ENCODE results near the gene GOLGB1. TPM values are rescaled to one million over a fixed set of nuclear protein-coding genes. Genes with fewer than 3 reads are reported as not detected.
"Not testable (repeated sequence)": the region's sequence is repeated elsewhere in the genome, so short reads cannot be mapped to it uniquely, and the experiment has no call there.

Gene GOLGB1
- total RNA-seq, 2 donors from 2014 or later, result 29.7 to 39.1 TPM

GRCh38 chr3:121690777-121691405 is 58.6 kb downstream of the GOLGB1 start:
- peaks cover 29% of the 10 kb centered on the region for H3K36me3 Mint-ChIP-seq (ENCODE audit: low read depth)
- peaks cover 5% of the 10 kb centered on the region for H3K9me3 Mint-ChIP-seq
- peak; percentile 63 for ATAC-seq (replicated peaks)
- peak overlapping the region; percentile 31 for H3K27ac Mint-ChIP-seq
- H3K27me3 Mint-ChIP-seq, result no peaks in the 10 kb centered on the region
- peaks cover 16% of the 10 kb centered on the region for H3K4me1 Mint-ChIP-seq
- H3K4me3 Mint-ChIP-seq, result no peak overlapping the region

DNA sequence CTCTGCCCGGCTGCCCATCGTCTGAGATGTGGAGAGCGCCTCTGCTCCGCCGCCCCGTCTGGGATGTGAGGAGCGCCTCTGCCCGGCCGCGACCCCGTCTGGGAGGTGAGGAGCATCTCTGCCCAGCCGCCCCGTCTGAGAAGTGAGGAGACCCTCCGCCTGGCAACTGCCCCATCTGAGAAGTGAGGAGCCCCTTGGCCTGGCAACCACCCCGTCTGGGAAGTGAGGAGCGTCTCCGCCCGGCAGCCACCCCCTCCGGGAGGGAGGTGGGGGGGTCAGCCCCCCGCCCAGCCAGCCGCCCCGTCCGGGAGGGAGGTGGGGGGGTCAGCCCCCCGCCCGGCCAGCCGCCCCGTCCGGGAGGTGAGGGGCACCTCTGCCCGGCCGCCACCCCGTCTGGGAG is 60.8 kb downstream of the GOLGB1 start:
- not testable (repeated sequence) for H3K9me3 Mint-ChIP-seq; H3K4me3 Mint-ChIP-seq; H3K27me3 Mint-ChIP-seq; H3K27ac Mint-ChIP-seq; ATAC-seq (replicated peaks)
- H3K4me1 Mint-ChIP-seq, result peaks cover 16% of the 10 kb centered on the region
- H3K36me3 Mint-ChIP-seq (ENCODE audit: low read depth), result peaks cover 44% of the 10 kb centered on the region

DNA sequence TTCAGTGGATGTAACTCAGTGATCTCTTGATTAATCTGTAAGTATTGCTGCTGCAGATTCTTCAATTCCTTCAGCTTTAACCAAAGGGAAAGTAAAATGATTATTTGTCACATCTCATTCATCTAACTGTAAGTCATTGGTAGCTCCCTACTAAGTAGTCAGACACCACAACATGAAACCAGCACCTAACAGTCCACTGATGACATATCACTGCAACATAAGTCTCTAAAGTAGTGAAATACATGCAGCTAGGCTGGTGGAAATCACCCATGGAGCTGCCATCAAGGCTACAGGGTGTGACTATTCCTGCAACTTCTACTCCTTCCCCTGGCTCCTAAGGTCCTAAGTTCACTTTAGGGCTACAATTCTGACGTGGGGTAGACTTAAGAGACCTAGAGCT is 67.7 kb downstream of the GOLGB1 start:
- no peaks in the 10 kb centered on the region for H3K4me1 Mint-ChIP-seq
- H3K27me3 Mint-ChIP-seq, result no peaks in the 10 kb centered on the region
- ATAC-seq (replicated peaks), result peak; percentile 70
- H3K27ac Mint-ChIP-seq, result no peak overlapping the region
- H3K4me3 Mint-ChIP-seq, result no peak overlapping the region
- peaks cover 92% of the 10 kb centered on the region for H3K36me3 Mint-ChIP-seq (ENCODE audit: low read depth)
- peaks cover 5% of the 10 kb centered on the region for H3K9me3 Mint-ChIP-seq

DNA sequence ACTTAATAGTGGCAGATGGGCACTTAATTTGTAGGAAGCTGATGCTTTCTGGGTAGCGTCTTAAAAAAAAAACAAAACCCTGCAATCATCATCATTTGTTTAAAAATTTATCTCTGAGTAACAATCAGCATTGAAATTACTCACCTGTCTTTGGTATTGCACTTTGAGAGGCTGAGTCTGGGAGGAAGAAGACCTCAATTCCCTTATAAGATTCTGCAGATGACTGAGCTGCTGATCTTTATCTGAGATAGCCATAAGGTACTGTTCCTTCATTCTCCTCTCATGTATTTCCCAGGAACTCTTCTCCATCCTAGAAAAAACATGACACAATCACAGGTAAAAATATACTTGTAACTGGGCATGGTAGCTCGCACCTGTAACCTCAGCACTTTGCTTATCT is 72.4 kb downstream of the GOLGB1 start:
- H3K4me1 Mint-ChIP-seq, result no peaks in the 10 kb centered on the region
- H3K27ac Mint-ChIP-seq, result no peak overlapping the region
- no peaks in the 10 kb centered on the region for H3K27me3 Mint-ChIP-seq
- H3K36me3 Mint-ChIP-seq (ENCODE audit: low read depth), result peaks cover 100% of the 10 kb centered on the region
- no peak overlapping the region for H3K4me3 Mint-ChIP-seq
- no peaks in the 10 kb centered on the region for H3K9me3 Mint-ChIP-seq
- no peak for ATAC-seq (replicated peaks)

GRCh38 chr3:121670676-121671075 is 78.9 kb downstream of the GOLGB1 start:
- no peak overlapping the region for H3K4me3 Mint-ChIP-seq
- ATAC-seq (replicated peaks), result no peak
- H3K9me3 Mint-ChIP-seq, result no peaks in the 10 kb centered on the region
- H3K27ac Mint-ChIP-seq, result no peak overlapping the region
- peaks cover 97% of the 10 kb centered on the region for H3K36me3 Mint-ChIP-seq (ENCODE audit: low read depth)
- no peaks in the 10 kb centered on the region for H3K27me3 Mint-ChIP-seq
- H3K4me1 Mint-ChIP-seq, result no peaks in the 10 kb centered on the region

GRCh38 chr3:121667333-121667732 is 82.2 kb downstream of the GOLGB1 start:
- H3K4me1 Mint-ChIP-seq, result no peaks in the 10 kb centered on the region
- H3K9me3 Mint-ChIP-seq, result no peaks in the 10 kb centered on the region
- H3K27ac Mint-ChIP-seq, result no peak overlapping the region
- no peak overlapping the region for H3K4me3 Mint-ChIP-seq
- peaks cover 86% of the 10 kb centered on the region for H3K36me3 Mint-ChIP-seq (ENCODE audit: low read depth)
- ATAC-seq (replicated peaks), result no peak
- H3K27me3 Mint-ChIP-seq, result no peaks in the 10 kb centered on the region

GRCh38 chr3:121665488-121665887 is 84.1 kb downstream of the GOLGB1 start:
- no peak overlapping the region for H3K4me3 Mint-ChIP-seq
- peaks cover 71% of the 10 kb centered on the region for H3K36me3 Mint-ChIP-seq (ENCODE audit: low read depth)
- no peaks in the 10 kb centered on the region for H3K27me3 Mint-ChIP-seq
- no peak overlapping the region for H3K27ac Mint-ChIP-seq
- no peak for ATAC-seq (replicated peaks)
- peaks cover 4% of the 10 kb centered on the region for H3K9me3 Mint-ChIP-seq
- H3K4me1 Mint-ChIP-seq, result peaks cover 6% of the 10 kb centered on the region

DNA sequence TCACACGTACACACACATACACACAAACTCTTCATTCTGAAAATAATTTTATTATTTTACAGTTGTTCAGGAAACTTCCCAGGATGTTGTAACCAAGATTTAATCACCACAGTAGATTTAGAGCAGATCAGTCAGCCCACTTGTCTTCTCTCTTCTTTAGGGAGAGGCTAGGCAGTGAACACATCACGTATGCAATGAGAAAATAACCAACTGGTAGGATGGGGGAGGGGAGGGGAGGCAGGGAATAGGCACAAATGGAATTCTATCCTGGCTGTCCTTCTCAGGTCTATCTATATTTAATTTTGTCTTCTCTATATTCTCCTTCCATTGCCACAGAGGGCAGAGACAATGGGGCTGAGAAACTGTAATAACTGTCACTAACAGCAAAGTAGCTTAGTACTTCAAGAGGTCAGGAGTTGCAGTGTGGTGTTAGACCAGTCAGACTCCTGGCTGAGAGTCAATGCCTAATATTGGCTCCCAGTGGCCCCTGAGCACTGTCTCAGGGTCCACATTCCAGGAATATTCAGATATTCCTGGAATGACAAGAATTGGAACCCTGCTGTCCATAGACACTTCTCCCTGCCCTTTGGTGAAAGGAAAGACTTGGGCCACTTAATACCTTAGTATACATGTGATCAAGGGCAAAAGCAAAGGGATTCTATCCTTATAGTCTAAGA is 86.2 kb downstream of the GOLGB1 start:
- Mint-ChIP-seq H3K4me1 (peaks cover 11% of the 10 kb centered on the region), H3K4me3 (no peak overlapping the region), H3K9me3 (peaks cover 4% of the 10 kb centered on the region), H3K36me3 (ENCODE audit: low read depth) (peaks cover 75% of the 10 kb centered on the region), H3K27ac (no peak overlapping the region), H3K27me3 (no peaks in the 10 kb centered on the region)
- no peak for ATAC-seq (replicated peaks)

DNA sequence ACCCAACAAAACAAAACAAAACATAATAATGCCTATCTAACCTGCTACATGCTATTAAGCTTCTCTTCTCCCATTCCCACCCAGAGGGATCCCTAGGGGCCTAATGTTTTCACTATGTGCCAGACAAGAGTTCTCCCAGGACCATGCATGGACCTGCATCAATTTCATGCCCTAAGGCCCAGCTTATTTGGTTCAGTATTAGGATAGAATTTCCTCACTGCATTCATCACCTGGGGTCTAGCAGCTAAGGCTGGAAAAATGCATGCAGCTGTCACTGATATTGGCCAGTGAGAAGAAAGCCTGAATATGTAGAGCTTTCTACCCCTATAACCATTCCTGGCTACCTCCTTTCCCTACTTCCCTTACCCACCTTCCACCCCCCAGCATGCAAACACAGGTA is 86.8 kb downstream of the GOLGB1 start:
- H3K27me3 Mint-ChIP-seq, result no peaks in the 10 kb centered on the region
- H3K4me3 Mint-ChIP-seq, result no peak overlapping the region
- peaks cover 4% of the 10 kb centered on the region for H3K9me3 Mint-ChIP-seq
- peaks cover 75% of the 10 kb centered on the region for H3K36me3 Mint-ChIP-seq (ENCODE audit: low read depth)
- no peak for ATAC-seq (replicated peaks)
- peaks cover 11% of the 10 kb centered on the region for H3K4me1 Mint-ChIP-seq
- H3K27ac Mint-ChIP-seq, result no peak overlapping the region

GRCh38 chr3:121661376-121661775 is 88.2 kb downstream of the GOLGB1 start:
- peak overlapping the region; percentile 97 for H3K4me3 Mint-ChIP-seq
- H3K4me1 Mint-ChIP-seq, result peaks cover 19% of the 10 kb centered on the region
- peak overlapping the region; percentile 99 for H3K27ac Mint-ChIP-seq
- H3K36me3 Mint-ChIP-seq (ENCODE audit: low read depth), result peaks cover 75% of the 10 kb centered on the region
- H3K27me3 Mint-ChIP-seq, result no peaks in the 10 kb centered on the region
- H3K9me3 Mint-ChIP-seq, result peaks cover 4% of the 10 kb centered on the region
- no peak for ATAC-seq (replicated peaks)

DNA sequence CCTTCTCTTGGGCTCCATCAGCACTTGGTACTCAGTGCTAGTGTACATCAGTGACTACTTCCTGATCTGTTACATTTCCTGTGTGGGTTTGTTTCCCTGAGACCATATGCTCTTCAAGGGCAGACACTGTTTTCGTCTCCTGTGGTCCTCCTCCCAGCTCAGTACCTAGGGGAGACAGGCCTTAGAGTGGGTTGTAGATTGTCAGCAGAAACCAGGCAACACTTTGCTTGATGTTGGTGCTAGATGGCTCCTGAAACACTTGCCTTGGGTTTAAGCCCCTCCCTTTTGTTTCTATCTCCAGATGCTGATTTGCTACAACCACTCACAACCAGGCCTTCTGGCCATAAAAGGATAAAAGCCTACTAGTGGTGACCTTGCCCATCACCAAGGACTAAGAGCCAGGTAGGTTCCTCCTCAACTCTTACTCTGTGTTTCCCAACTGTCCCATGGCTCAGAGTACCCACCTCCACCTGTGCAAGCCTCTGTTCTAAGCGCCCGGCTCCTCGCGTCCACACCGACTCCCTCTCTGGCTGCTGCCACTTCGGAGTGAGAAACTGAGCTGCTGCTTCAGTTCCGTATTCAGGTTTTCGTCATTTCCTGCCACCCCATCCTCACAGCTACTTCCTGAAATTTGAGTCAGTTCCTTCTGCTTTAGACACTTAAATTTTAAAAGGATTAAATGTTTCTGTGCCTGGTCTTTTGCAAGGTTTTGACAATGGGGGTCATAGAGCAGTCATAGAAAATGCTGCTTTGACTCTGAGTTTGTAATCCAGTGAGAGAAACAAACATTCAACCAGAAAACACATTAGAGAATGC is 89.0 kb downstream of the GOLGB1 start, which contains the start of gene HCLS1:
Gene HCLS1, minus strand, starts transcription at position 548 of the 816 bp plus-strand sequence. CDS start 2,556 bp downstream, outside the sequence.
- Mint-ChIP-seq H3K27me3 (no peaks in the 10 kb centered on the region), H3K27ac (peak within 1 kb of the TSS; percentile 99), H3K36me3 (ENCODE audit: low read depth) (peaks cover 74% of the 10 kb centered on the region), H3K9me3 (peaks cover 4% of the 10 kb centered on the region), H3K4me1 (peaks cover 25% of the 10 kb centered on the region), H3K4me3 (peak within 1 kb of the TSS; percentile 97)
- peak; percentile 86 for ATAC-seq (replicated peaks)

DNA sequence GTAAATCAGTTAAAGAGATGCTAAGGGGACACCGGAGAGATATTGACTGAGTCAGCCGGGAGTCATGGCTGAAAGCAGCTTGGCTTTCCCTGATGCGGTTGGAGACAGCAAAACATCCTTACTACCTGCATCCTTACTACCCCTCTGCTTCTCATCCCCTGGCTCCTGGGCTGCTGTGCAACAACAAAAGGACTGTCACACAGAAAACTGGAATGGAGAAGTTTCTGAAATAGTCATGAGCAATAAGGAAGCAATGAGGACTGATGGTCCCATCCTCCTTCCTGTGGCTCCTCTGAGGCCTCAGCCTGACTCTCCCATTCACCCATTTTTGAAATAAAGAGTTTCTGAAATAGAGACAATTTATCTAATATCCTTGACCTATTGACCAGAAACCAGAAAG is 90.0 kb downstream of the GOLGB1 start:
- H3K27ac Mint-ChIP-seq, result peak overlapping the region; percentile 99
- peaks cover 4% of the 10 kb centered on the region for H3K9me3 Mint-ChIP-seq
- H3K27me3 Mint-ChIP-seq, result no peaks in the 10 kb centered on the region
- ATAC-seq (replicated peaks), result peak; percentile 11
- peak overlapping the region; percentile 97 for H3K4me3 Mint-ChIP-seq
- H3K36me3 Mint-ChIP-seq (ENCODE audit: low read depth), result peaks cover 74% of the 10 kb centered on the region
- H3K4me1 Mint-ChIP-seq, result peaks cover 28% of the 10 kb centered on the region

DNA sequence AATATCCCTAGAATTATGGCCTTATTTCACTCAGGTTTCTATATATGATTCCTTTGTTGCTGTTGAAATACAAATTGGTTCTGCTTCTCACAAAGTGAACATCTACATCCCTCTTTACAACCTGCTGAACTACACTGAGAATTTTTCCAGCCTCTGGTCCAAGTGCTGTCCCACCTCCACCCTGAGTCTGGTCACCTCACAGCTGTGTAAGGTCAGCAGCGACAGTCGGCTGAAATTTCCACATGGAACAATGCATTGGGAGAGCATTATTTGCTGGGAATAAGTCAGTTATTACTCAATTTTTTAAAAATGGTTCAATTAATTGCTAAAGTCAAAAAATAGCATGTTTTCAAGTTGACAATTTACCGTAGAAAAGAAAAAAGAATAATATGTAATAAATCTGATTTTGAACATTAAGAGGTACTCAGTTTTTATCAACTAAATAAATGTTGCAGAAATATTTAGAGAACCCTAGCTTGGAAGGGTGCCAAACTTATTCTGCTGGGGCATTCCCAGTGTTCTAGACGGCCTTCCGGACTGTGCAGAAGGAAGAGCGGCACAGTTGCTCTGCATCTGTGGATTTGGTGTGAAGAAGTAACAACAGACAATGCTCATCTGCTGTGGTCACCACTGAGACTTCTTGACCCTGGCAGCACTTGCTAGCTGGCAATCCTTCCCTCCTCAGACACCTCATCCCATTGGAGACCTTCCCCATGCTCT is 90.7 kb downstream of the GOLGB1 start:
- ATAC-seq (replicated peaks), result no peak
- Mint-ChIP-seq H3K9me3 (peaks cover 4% of the 10 kb centered on the region), H3K36me3 (ENCODE audit: low read depth) (peaks cover 74% of the 10 kb centered on the region)

More for the DNA sequence above, 90.7 kb downstream of the GOLGB1 start:
- Mint-ChIP-seq H3K4me1 (peaks cover 32% of the 10 kb centered on the region), H3K27ac (peak overlapping the region; percentile 99), H3K4me3 (peak overlapping the region; percentile 97), H3K27me3 (no peaks in the 10 kb centered on the region)

Data from activated T-helper 17 cell treated with anti-CD3 and anti-CD28 coated beads, Interleukin-2, amount 50 U/mL, for 72 hours (primary cell).